Kidney epithelial cell (primary cell): ENCODE data around the gene LDLRAD4. TPM values are rescaled to one million over a fixed set of nuclear protein-coding genes. Genes with fewer than 3 reads are reported as not detected.

Experiments used
- DNase-seq: peaks from one replicate; pipeline ENCODE4 v3.0.0-alpha.2; 2010; ENCODE audit warnings: low read depth
- H3K27me3 ChIP-seq: 2 replicates; pipeline ENCODE4 v1.6.0; 2011; ENCODE audit warnings: low read length; ENCODE audit not compliant: control insufficient read depth, insufficient read depth
- H3K36me3 ChIP-seq: 2 replicates; pipeline ENCODE4 v1.5.1; 2011; ENCODE audit warnings: low read length; ENCODE audit not compliant: control insufficient read depth, insufficient read depth
- H3K4me3 ChIP-seq: 2 replicates; pipeline ENCODE4 v1.5.1; 2011; ENCODE audit warnings: low read depth, mild to moderate bottlenecking, control low read depth, low read length
- total RNA-seq: library from RNA; depleted of rRNA; stranded (reverse); fragments of >200 nt; gene quantifications from 2 replicates; pipeline ENCODE4 v1.2.3, GENCODE V29; 2015
- TF ChIP-seq, protein P1 (sequence below): IDR thresholded peaks from 2 replicates; pipeline ENCODE4 v1.5.1; 2011; ENCODE audit warnings: mild to moderate bottlenecking, moderate library complexity, low read length, control low read depth, inconsistent platforms; ENCODE audit not compliant: insufficient read depth, poor library complexity, severe bottlenecking

Gene LDLRAD4
- total RNA-seq, 1 donor from 2014 or later, result 5.8 TPM

DNA sequence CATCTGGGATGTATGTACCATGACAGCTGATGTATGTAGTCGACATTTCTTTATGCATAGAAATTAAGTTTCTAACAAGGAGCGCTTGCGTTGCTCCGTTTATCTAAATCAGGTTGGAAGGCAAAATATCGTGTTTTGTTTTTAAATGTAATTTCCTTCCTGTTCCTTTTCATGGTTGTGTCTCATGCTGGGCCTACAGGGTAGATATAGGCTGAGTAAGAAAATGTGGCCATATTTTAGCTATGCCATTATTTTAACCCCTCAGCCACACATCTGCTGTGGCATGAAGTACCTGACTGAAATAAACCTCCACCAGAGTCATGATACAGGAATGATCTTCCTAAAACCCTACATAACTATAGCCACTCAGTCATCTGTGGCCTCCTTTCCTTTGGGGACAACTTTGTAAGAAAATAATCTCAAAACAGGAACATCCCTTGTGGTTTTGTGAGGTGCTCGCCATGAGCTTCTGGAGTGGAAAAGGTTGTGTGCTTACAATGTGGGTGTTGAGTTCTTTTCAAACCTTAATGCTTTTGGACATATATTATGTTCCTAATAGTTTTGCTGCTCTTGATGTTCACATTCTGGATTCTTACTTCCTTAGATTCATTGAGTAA lies 293.5 kb downstream of the LDLRAD4 start:
- Histone ChIP-seq H3K4me3 (no peak overlapping the region), H3K27me3 (no peaks in the 10 kb centered on the region), H3K36me3 (no peaks in the 10 kb centered on the region)
- TF ChIP-seq, protein P1, sequence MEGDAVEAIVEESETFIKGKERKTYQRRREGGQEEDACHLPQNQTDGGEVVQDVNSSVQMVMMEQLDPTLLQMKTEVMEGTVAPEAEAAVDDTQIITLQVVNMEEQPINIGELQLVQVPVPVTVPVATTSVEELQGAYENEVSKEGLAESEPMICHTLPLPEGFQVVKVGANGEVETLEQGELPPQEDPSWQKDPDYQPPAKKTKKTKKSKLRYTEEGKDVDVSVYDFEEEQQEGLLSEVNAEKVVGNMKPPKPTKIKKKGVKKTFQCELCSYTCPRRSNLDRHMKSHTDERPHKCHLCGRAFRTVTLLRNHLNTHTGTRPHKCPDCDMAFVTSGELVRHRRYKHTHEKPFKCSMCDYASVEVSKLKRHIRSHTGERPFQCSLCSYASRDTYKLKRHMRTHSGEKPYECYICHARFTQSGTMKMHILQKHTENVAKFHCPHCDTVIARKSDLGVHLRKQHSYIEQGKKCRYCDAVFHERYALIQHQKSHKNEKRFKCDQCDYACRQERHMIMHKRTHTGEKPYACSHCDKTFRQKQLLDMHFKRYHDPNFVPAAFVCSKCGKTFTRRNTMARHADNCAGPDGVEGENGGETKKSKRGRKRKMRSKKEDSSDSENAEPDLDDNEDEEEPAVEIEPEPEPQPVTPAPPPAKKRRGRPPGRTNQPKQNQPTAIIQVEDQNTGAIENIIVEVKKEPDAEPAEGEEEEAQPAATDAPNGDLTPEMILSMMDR, result no peak
- DNase-seq, result no peak

DNA sequence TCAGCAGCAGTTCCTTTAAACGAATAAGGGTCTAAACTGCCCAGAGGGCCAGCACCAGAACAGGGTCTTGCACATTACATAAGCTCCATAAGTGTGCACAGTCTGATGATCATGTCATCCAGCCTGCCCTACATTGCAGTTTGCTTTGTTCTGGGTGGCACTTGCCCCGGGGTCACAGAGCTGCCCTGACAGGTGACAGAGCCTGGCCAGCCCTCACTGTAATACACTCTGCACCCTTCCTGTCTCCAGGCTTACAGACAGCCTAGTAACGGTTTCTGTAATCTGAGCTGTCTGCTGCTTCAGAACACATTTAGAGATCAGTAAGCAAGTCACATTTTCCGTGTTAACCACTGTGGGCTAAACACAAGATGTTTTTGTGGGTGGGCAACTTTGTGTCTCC lies 294.5 kb downstream of the LDLRAD4 start:
- H3K36me3 ChIP-seq, result no peaks in the 10 kb centered on the region
- TF ChIP-seq, protein P1, result no peak
- H3K4me3 ChIP-seq, result no peak overlapping the region
- H3K27me3 ChIP-seq, result no peaks in the 10 kb centered on the region
- DNase-seq, result no peak

DNA sequence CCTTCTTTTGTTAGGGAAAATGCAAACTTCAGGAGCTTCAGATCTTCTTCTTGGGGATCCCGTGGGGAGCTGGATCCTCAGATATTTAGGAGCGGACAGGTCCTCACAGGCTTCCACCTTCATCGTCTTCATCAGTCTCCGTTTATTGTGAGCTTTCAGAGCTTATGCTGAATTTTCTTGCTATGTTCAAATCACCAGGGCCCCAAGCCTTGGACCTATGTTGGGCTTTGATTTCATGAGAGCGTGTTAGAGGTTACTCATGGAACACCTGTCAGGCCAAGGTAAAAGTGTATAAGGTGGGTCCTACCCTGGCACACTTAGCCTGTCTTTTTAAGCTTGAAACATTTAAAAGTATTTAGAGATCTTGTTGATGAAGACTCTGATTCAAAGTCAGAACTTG lies 294.9 kb downstream of the LDLRAD4 start:
- TF ChIP-seq, protein P1, result no peak
- no peak for DNase-seq
- H3K36me3 ChIP-seq, result no peaks in the 10 kb centered on the region
- no peaks in the 10 kb centered on the region for H3K27me3 ChIP-seq
- H3K4me3 ChIP-seq, result no peak overlapping the region

DNA sequence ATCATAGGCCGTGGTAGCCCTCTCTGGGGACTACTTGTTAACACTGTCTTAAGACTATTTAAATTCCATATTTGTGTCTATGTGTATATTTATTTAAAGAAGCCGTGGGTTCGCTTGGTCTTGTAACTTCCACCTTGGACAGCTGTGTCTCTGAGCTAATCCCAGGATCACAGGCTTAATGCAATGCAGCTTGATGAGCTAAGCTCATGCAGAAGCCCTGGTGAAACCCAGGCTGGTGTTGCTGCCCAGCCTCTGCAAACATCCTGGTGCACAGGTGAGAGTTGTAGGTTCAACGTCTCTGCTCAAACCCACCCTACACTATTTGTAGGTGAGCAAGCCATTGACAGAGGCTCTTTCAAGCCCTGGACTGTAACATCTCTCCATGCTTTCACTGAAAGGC lies 296.0 kb downstream of the LDLRAD4 start:
- H3K36me3 ChIP-seq, result no peaks in the 10 kb centered on the region
- TF ChIP-seq, protein P1, result no peak
- no peak for DNase-seq
- no peak overlapping the region for H3K4me3 ChIP-seq
- no peaks in the 10 kb centered on the region for H3K27me3 ChIP-seq

DNA sequence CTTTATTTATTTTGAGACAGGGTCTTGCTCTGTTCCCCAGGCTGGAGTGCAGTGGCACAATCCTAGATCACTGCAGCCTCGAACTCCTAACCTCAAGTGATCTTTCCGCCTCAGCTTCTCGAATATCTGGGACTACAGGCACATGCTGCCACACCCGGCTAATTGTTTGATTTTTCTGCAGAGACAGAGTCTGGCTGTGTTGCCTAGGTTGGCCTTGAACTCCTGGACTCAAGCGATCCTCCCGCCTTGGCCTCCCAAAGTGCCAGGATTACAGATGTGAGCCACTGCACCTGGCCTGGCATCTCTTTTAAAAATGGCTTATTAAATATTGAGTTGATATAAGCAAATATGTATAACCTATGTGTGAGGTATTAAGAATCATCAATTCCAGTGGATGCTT lies 298.3 kb downstream of the LDLRAD4 start:
- H3K27me3 ChIP-seq, result no peaks in the 10 kb centered on the region
- H3K36me3 ChIP-seq, result no peaks in the 10 kb centered on the region
- TF ChIP-seq, protein P1, result no peak
- H3K4me3 ChIP-seq, result no peak overlapping the region
- DNase-seq, result no peak

GRCh38 chr18:13517369-13517768 lies 298.8 kb downstream of the LDLRAD4 start:
- Histone ChIP-seq H3K4me3 (no peak overlapping the region), H3K27me3 (no peaks in the 10 kb centered on the region), H3K36me3 (no peaks in the 10 kb centered on the region)
- TF ChIP-seq, protein P1, result no peak
- no peak for DNase-seq
